Stimulated activated CD8-positive, alpha-beta memory T cell treated with anti-CD3 and anti-CD28 coated beads, Interleukin-4, amount 100 ng/mL, for 1 hour (primary cell): Measurements from ENCODE around the gene VPS39.
A peak's percentile ranks its signal among the peaks of the same experiment; 100 is the strongest.

Experiments
- DNase-seq, 2 donors: peaks; one replicate each; pipeline ENCODE4 v3.0.0-alpha.2; 2020; ENCODE audit warnings: low read depth in 2 of 2, low spot score in 1 of 2

VPS39 gene

DNA sequence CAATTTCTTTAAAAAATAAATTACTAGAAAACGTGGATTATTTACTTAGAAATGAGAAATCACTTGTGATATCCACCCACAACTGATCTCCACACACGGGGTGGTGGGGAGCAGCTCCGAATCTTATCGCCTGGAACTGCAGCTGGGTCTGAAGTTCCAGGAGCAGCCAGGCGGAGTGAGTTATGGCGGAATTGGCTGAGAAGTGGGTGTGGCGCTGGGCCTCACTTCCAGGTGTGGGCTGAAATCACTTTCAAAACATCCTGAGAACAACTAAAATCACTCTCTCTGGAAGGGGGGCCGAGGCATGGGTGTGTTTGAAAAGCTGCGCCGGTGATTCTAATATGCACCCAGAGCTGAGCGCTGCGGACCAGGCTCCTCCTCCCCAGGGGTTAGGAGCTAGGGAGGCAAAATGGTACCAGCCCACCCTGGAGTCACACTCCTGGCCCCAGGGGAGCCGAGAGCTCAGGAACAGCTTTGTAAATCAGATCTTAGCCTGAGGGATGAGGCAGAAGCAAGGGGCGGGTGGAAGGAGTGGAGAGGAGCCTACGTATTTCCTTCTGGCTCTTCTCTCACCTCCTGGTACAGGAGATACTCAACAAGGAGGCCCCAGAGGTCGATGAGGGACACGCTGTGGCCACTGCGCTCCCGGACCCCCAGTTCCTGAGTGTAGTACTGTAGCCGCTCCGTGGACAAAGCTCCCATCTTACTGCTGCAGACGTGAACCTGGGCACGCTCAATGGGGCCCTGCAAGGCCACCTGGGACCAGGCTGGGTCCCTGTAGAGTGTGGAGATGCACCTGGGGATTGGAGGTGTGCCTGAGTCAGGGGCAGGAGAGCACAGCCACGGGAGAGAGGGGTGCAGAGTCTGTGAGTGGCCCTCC is 61.3 kb downstream of the VPS39 start:
- no peak for DNase-seq

DNA sequence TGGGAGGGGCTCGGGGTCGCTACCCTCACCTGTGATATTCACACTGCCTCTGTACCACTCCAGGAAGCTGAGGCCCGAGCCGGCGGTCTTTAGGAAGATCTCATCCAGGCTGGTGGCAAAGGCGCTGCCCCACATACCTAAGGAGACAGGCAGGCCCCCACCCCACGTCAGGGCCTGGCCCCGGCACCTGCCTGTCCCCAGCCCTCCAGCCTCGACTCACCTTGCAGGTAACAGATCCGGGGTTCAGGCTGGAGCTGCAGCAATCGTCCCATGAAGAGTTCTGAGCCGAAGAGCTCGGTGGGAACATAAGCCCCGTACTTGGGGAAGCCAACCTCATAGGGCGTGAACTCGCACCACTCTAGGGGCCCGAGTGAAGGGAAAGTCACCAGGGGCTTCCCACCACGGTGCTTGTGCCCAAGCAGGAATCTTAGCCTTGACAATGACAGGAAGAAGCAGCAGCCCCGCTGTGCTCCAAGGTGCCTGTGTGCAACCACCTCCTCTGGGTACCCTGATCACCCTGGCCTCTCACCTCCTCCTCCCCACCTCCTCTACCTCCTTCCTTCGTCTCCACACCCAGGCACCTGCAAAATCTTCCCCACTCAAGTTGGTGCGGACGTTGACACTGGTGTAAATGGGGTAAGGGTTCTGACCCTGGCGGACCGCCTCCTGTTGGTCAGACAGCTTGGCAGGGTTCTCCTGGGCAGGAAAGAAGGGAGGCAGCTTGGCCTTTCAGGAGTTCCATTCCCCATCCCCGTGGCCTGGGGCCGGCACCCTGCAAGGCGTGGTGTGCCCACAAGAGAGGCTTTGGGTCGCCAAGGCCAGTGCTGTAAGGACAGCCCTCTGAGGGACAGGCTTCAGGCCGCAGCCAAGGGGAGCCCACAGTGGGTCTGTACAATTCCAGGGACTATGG is 62.3 kb downstream of the VPS39 start:
- no peak for DNase-seq

DNA sequence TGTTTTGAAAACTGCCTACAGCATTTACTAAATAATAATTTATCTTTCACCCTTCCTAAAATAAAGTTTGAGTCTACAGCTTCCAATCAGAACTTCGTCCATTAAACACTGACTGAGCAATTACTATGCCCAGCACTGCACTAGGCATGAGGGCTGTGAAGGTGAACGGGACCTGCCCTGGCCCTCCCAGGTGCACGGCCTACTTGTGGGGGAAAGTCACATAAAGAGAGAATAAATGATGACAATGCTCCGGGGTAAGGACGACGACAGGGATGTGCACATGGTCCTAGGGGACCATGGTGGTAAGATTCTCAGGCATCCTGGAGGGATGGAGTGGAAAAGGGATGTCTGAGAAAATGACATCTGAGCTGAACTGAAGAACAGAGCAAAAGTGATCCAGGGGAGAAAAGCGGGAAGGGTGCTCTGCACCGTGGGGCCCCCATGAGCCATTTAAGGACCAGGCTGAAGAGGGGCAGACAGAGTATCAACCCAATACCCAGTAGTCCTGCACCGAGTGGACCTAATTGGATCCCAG is 63.2 kb downstream of the VPS39 start:
- no peak for DNase-seq

DNA sequence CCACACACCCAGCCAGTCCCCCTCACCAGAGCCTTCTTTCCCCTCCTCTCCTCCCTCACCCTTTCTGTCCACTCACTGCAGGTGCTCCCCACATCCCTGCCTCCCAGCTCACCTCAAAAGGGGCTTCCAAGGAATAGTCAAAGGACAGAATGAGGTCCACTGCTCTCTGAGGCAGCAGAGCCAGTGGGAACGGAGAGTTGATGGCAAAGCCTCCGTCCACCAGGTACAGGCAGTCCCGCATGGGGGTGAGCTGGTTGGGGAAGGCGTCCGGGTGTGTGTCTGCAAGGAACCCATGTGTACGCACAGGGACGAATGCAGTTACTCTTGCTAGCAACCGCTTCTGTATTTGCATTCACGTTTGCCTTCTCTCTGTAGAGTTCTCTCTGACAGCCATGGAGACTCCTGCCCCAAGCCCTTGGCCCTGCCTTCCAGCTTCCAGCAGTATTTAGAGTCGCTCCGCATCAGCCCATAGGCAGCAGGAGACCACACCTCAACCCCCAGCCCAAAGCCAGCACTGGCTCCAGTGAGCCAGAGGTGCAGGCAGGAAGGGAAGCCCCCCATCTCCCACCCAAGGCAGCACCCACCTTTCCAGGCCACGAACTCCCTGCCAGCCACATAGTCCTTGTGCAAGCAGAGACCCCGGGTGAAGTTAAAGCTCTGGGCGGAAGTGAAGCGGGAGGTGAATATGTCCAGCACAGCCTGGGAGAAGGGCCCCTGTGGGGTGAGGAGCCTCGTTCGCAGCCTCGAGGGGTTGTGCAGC is 64.1 kb downstream of the VPS39 start:
- no peak for DNase-seq

DNA sequence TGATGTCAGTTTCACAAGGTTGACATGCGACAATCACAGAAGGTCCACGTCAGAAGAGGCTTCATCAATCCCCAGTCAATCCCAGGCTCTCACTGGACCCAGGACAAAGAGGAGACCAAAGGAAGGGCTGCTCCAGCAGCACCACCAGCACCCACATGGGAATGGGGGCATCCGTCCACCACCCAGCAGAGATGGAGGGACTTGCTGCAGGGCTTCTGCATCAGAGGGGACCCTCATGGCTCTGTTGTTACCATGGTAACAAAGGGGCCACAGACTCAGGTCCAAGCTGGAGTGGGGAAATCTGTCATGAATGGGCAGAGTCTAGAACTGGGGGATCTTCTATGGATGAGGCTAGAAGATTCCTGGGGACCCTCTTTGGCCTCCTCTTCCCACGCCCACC is 64.7 kb downstream of the VPS39 start:
- DNase-seq, result no peak

DNA sequence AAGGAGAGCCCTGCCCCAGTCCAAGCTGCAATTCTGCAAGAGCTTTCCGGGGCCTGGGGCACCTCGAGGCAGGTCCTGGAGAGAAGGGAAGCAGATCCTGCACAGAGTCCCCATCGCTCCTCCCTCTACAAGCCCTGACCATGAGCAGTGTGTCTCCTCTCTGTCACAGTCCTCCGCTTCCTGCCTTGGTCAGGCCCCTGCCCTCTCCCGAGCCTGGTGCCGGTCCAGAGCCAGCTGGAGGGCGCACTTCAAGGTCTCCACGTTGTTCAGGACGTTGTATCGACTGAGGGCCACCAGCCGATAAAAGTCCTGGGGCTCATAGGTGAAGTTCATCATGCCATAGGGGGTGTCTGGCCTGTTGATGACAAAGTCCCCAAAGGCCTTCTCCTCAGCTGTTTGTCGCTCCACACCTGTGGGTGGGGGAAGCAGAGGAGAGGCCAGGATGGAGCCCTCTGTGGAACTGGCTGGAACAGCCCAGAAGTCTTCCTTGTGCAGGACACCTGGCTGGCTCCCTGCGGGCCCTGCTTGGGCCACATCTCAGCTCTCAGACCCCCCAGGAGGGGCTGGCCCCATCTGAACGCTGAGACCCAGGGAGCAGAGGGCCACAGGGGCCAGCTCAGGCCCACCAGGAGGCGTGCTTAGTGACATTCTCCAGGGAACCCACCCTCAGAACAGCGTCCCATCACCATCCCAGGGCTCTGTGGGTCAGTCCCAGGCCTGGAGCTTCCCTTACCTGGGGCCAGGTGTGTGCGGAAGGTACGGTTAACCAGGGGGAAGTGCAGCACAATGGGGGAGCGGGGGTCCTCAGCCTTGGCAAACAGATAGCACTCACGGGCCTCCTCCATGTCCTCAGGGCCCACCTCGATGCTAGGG is 66.1 kb downstream of the VPS39 start:
- DNase-seq, result no peak

DNA sequence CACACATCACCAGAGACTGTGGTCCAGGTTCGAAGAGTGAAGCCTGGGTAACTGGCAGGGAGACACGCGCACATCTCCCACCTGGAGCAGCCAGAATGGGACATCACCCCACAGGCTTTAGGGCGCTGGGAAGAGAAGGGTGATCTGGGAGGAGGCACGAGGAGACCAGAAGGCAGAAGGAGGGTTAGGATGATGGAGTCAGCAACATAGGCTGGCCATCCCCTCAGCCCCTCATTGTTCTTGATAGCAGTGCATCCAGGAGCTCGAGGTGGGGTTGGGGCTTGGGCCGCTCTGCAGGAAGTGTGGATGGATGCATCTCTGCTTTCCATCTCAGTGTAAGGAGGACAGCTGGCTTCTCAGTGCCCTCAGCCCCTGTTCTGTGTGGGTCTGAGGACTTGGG is 66.9 kb downstream of the VPS39 start:
- DNase-seq, result no peak

DNA sequence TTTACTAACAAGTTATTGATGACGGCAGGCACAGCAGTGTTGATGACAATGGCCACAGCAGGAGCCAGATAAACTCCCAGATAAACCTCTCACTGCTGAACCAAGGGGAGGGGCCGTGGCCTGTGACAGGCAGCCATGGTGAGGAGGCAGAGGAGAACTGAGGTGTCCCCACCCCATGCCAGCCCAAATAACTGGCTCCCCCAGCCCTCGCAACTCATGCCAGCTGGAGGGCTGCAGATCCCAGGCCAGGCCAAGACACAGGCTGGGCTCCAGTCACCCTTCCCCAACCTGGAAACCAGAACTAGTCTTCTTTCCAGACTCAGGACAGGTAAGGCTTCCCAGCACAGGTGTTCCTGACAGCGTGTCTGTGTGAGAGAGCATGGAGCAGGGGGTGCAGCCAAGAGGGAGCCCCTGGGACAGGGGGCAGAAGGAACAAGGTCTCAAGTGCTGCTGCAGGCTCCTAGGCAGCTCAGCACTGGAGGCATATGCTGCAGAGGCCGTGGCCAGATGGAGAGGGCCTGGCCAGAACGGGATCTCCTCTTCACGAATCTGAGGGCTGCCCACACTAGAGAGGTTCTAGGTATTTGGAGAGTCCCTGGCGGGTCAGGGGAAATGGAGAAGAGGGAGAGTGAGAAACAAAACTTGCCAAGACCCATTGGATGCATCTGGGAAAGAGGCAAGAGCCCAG is 67.6 kb downstream of the VPS39 start:
- DNase-seq, result no peak

DNA sequence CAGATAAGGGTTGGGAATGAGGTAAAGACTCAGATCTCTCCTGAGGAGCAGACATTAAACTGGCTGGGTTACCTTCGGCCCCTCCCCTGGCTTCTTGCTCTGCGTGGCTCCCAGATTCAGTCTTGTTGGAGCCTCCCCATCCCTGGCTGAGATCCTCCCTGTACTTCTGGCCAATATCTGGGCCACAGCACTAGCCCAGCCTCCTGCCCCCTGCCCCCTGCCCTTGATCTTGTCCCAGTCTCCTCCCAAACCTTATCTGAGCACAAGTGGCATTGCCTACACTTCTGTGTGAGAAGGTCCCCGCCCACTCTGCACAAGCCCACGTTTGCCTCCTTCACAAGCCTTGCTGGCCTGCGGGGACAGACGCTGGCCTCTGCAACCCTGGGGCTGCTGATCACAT is 68.5 kb downstream of the VPS39 start:
- DNase-seq, result no peak

DNA sequence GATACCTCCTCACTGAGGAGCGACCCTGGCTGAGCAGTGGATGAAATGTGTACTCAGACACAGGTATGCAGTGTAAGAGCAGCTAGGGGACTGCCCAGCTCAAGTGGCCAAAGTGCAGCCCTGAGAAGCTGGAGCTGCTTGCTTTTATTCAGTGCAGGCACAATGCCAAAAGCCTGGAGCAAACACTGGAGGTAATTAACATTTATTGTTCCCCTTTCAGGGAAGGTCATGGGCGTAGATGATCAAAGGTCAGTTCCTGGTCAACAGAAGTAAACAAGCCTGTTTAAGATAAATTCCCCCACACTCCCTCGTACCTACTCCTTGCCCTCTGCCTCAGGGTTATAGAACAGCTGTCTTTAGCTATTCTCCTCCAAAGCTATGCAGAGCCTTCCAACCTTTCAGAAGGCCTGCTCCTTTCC is 69.1 kb downstream of the VPS39 start:
- DNase-seq, result no peak

DNA sequence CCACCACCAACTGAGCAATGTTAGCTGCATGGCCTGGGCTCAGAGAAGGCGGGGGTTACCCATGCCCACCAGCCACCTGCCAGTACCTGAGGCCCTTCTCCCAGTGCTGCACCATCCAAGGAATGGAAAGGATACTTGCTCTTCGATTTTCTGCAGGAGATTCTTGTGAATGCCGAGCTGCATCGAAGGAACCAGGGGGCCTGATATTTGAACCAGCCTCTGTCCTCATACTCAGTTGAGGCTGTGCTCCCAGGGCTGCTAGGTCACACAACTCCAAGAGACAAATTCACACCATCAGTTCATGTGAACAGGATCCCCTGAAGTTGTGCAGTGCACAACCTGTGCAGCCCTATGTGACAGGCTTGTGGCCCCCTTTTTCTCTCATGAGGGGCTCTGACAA is 69.7 kb downstream of the VPS39 start:
- DNase-seq, result no peak

DNA sequence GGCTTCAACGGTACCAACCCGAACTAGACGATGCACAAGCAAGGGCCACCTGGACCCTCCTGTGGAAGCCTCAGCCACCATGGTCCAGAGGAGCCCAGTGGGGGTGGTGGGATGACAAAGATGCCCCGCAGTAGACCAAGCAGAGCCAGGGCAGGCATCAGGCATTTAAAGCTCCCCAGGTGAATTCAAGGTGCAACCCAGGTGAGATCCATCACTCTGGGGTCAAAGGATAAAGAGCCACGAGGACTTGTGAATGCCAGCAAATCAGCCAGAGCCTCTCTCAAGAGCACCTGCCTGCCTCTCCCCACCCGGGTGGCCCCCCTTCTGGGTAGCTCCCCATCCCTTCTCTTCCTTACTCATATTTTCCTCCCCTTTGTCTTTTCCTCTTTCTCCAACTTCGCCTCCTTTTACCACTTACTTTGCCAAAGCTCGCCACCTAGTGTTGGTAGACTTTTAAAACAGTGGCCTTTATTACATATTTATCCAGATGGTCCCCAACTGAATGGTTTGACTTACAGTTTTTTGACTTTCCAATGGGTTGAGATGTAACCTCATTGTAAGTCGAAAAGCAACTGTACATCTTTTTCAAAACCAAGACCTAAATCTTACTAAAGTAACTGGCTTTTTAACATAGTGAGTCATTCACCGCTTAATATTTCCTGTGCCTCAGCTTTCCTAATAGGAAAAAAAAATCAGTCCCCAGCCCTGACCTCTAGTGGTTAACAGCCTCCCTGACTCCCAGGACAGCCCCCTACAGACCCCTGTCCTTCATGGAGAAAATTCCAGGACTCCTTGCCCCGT is 70.4 kb downstream of the VPS39 start:
- no peak for DNase-seq

DNA sequence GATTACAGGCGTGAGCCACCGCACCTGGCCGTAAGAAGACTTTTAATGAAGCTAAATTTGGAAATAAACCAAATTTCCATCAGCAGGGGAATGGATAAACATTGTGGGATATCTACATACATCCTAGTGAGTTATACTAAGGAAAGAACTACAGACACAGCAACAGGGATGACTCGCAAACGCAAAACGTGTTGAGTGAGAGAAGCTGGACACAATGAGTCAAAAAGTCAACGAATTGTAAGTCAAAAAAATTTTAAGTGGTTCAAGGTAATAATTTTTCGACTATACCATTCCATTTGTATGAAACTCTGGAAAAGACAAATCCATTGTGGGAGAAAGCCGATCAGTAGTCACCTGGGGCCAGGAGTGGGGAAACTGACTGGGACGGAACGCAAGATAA is 71.6 kb downstream of the VPS39 start:
- DNase-seq, result no peak

DNA sequence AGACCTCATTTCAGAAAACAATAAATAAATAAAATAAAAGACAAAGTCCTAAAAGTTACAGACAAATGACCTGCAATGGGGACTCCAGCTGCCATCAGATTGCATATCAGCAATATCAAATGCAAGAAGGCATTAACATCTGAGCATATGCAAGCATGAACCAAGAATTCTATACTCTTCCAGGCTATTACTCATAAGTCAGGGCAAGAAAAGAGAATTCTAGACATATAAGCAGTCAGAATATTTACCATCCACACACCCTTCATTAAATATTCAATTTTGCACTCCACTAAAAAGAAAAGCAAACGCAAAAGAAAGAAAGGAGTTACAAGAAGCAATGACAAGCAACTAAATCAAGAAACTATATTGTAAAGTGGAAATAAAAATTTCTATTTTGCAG is 72.8 kb downstream of the VPS39 start:
- no peak for DNase-seq

DNA sequence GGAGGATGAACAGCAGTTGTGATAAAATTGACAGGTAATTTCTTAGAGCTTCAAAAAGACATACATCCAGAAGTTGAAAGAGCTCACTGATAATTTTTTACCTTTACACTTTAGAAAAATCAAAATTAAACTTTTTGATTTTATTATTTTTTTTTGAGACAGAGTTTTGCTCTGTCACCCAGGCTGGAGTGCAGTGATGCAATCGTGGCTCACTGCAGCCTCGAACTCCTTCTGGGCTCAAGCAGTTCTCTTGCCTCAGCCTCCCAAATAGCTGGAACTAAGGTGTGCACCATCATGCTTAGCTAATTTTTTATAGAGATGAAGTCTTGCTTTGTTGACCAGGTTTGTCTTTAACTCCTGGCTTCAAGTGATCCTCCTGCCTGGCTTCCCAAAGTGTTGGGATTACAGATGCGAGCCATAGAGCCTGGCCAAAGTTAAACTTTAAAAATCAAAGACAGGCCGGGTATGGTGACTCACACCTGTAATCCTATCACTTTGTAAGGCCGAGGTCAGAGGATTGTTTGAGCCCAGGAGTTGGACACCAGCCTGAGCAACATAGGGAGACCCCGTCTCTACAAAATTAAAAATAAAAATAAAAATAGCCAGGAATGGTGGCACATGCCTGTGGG is 73.4 kb downstream of the VPS39 start:
- DNase-seq, result no peak

DNA sequence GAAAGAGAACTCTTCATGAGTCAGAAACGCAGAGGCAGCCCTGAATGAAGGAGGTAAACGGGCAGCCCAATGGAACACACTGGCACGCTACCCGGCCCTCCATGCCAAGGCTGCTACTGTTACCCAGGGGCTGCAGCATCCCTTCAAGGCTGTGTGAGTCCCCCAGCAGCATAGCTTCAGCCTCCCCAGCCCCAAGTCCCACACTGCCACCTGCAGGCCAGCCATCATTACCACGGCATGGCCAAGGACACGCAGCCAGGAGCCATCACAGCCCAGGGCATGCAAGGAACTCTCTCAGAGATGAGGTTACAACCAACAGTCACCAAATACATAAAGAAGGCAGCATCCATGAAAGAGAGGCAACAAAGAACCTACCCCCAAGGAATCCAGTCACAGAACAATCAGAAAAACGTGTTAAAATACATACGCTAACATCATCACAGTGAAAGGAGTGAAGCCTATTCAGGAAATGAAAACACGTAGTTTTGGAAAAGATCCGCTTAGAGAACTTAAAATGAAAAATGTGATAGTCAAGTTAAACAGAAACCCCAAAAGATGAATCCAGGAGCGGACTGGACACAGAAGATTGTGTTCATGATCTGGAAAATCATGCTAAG is 74.1 kb downstream of the VPS39 start:
- peak in 1 of 2 donors; percentile 15 for DNase-seq

DNA sequence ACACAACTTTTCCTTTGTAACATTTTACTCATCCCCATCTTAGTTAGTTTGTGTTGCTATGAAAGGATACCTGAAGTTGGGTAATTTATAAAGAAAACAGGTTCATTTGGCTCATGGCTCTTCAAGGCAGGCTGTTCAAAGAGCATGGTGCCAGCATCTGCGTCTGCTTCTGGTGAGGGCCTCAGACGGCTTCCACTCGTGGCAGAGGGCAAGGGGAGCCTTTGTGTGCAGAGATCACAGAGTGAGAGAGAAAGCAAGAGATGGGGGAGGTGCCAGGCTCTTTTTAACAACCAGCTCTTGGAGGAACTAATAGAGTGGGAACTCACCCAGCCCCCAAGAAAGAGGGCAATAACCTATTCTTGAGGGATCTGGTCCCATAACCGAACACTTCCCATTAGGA is 74.7 kb downstream of the VPS39 start:
- DNase-seq, result no peak
